Lung (tissue), 12 donors: ENCODE results near the gene LCLAT1. TPM values are rescaled to one million over a fixed set of nuclear protein-coding genes. Genes with fewer than 3 reads are reported as not detected.

Source experiments
- ATAC-seq: fragments of 200-7000 bp; cut with Tn5 transposase; one replicate; pipeline ENCODE4 v1.9.1; 2020; ENCODE audit warnings: moderate number of reproducible peaks; ENCODE audit not compliant: insufficient read depth, low FRiP score
- DNase-seq, 3 donors: peaks; one replicate each; pipeline ENCODE4 v3.0.0-alpha.2; 2013 to 2017
- H3K27ac ChIP-seq, 2 donors: one replicate each; pipeline ENCODE4 v1.5.1; 2013; ENCODE audit warnings: mild to moderate bottlenecking in 2 of 2, moderate library complexity in 2 of 2, control low read depth in 1 of 2, inconsistent platforms in 1 of 2, low read depth in 1 of 2, low read length in 1 of 2
- H3K27me3 ChIP-seq, 3 donors: one replicate each; pipeline ENCODE4 v1.5.1; 2013; ENCODE audit warnings: low read length in 2 of 3; ENCODE audit not compliant: control insufficient read depth in 3 of 3, insufficient read depth in 3 of 3
- H3K36me3 ChIP-seq, 4 donors: one replicate each; pipeline ENCODE4 v1.5.1; 2013; ENCODE audit warnings: low read length in 4 of 4, mild to moderate bottlenecking in 1 of 4, moderate library complexity in 1 of 4; ENCODE audit not compliant: control insufficient read depth in 4 of 4, insufficient read depth in 4 of 4
- H3K4me1 ChIP-seq, 5 donors: one replicate each; pipeline ENCODE4 v1.5.1; 2013; ENCODE audit warnings: low read length in 5 of 5, mild to moderate bottlenecking in 2 of 5, moderate library complexity in 1 of 5; ENCODE audit not compliant: control insufficient read depth in 5 of 5, insufficient read depth in 5 of 5
- H3K4me3 ChIP-seq: one replicate; pipeline ENCODE4 v1.5.1; 2013; ENCODE audit warnings: mild to moderate bottlenecking, control low read depth, moderate library complexity
- H3K9ac ChIP-seq, 2 donors: one replicate each; pipeline ENCODE4 v1.5.1; 2013; ENCODE audit warnings: low read length in 2 of 2, control low read depth in 1 of 2; ENCODE audit not compliant: insufficient read depth in 1 of 2
- H3K9me3 ChIP-seq, 4 donors: one replicate each; pipeline ENCODE4 v1.5.1; 2013; ENCODE audit warnings: low read length in 3 of 4, mild to moderate bottlenecking in 1 of 4, moderate library complexity in 1 of 4; ENCODE audit not compliant: control insufficient read depth in 4 of 4, insufficient read depth in 3 of 4
- WGBS, 2 donors: extraction: QIAGEN DNeasy Blood & Tissue Kit; methylation state at CpG; one replicate each; pipeline ENCODE4 v1.1.7; 2013; 5-methylcytosine and 5-hydroxymethylcytosine counted together
- polyA plus RNA-seq, 2 donors: library from polyadenylated mRNA; stranded (reverse); fragments of 200-250 nt; gene quantifications; one replicate each; pipeline ENCODE4 v1.2.1, GENCODE V29; 2013
- total RNA-seq, 2 donors: library from RNA; depleted of rRNA in 1 of 2; stranded (reverse); fragments of >200 nt in 1 of 2; gene quantifications; one replicate each; pipeline ENCODE4 v1.2.1, GENCODE V29; 2014 to 2021
- TF ChIP-seq, protein P1 (sequence below): IDR thresholded peaks from 2 replicates; pipeline ENCODE4 v1.5.1; 2012; ENCODE audit warnings: mild to moderate bottlenecking; ENCODE audit errors: control extremely low read depth, extremely low read depth
- donor health status: control.
- donor health status: control.
- donor health status: Bipolar disorder and iron deficiency.
- donor health status: healthy.
- donor health status: DM: yes; HTN: yes; CAD: no.

The LCLAT1 gene
- total and polyA plus RNA-seq, 4 donors, result 2.4 to 24.2 (median 10.8) TPM

DNA sequence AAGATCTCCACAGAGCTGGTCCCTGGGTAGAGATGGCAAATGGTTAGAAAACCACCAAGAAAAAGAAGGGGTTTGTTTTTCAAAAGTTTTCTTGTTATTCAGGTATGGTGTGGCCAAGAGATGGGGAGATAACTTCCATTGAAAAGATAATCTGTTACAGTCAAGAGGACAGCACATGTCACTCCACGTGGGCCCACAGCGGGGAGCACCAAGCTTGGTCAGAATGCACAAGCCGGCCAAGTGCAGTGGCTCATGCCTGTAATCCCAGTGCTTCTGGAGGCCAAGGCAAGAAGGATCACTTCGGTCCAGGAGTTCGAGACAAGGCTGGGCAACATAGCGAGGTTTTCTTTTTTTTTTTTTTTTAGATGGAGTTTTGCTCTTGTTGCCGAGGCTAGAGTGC is 6.0 kb upstream of the LCLAT1 start:
- Histone ChIP-seq H3K36me3 (no peaks in the 10 kb centered on the region), H3K4me1 (peaks cover 0 to 21% (median 2%) of the 10 kb centered on the region in 5 donors), H3K9ac (no peak overlapping the region), H3K27me3 (no peaks in the 10 kb centered on the region), H3K4me3 (no peak overlapping the region), H3K27ac (no peak overlapping the region), H3K9me3 (no peaks in the 10 kb centered on the region)
- TF ChIP-seq, protein P1, sequence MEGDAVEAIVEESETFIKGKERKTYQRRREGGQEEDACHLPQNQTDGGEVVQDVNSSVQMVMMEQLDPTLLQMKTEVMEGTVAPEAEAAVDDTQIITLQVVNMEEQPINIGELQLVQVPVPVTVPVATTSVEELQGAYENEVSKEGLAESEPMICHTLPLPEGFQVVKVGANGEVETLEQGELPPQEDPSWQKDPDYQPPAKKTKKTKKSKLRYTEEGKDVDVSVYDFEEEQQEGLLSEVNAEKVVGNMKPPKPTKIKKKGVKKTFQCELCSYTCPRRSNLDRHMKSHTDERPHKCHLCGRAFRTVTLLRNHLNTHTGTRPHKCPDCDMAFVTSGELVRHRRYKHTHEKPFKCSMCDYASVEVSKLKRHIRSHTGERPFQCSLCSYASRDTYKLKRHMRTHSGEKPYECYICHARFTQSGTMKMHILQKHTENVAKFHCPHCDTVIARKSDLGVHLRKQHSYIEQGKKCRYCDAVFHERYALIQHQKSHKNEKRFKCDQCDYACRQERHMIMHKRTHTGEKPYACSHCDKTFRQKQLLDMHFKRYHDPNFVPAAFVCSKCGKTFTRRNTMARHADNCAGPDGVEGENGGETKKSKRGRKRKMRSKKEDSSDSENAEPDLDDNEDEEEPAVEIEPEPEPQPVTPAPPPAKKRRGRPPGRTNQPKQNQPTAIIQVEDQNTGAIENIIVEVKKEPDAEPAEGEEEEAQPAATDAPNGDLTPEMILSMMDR, result no peak
- 95 to 97% methylated on average over 7 of the region's 7 CpGs for WGBS, 2 donors
- no peak for DNase-seq
- ATAC-seq, result no peak

DNA sequence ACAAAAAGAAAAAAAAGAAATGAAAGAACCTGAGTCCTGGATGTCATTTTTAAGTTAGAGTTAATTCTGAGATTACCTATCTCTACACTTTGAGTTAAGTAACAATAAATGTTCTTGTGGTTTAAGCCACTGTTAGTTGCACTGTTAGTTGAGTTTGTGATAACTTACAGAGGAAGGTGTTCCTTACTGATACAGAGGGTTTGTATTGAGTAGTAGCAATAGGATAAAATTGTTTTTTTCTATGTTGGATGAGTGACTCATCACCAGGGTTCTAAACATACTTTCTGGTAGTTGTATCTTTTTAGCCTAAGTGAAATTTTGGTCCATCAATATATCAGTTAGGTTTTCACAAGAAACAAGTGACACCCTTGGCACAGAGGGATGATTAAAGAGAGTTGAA is 4.0 kb upstream of the LCLAT1 start:
- H3K27ac ChIP-seq, result no peak overlapping the region
- no peak for DNase-seq
- TF ChIP-seq, protein P1, result no peak
- peaks cover 0 to 9% (median 0%) of the 10 kb centered on the region in 4 donors for H3K36me3 ChIP-seq
- no peaks in the 10 kb centered on the region for H3K9me3 ChIP-seq
- no peaks in the 10 kb centered on the region for H3K27me3 ChIP-seq
- no peak overlapping the region for H3K9ac ChIP-seq
- H3K4me1 ChIP-seq, result peaks cover 0 to 11% (median 3%) of the 10 kb centered on the region in 5 donors
- ATAC-seq, result no peak
- H3K4me3 ChIP-seq, result no peak overlapping the region

DNA sequence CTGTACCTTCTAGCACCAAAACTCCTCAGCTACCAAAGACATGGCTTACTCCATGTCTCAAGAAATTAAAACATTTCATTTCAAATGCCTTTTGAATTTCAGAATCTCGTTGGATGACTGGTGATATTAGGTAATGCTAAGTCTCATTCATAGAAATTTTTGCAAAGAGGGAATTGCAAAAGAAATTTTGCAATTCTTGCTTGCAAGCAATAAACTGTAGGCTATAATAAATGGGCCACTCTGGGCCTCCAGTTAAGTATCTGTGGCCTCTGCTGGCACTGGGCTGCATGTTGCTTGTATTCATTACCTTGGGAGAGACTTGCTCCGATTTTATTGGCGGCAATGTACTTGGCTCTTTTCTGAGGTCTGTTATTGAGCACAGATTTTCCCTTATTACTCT is 2.8 kb upstream of the LCLAT1 start:
- 60 to 67% methylated on average over 3 of the region's 3 CpGs for WGBS, 2 donors
- Histone ChIP-seq H3K9ac (no peak overlapping the region), H3K4me1 (peaks cover 0 to 16% (median 2%) of the 10 kb centered on the region in 5 donors), H3K4me3 (no peak overlapping the region), H3K36me3 (peaks cover 0 to 9% (median 0%) of the 10 kb centered on the region in 4 donors), H3K9me3 (no peaks in the 10 kb centered on the region), H3K27ac (no peak overlapping the region), H3K27me3 (no peaks in the 10 kb centered on the region)
- TF ChIP-seq, protein P1, result no peak
- peak in 1 of 3 donors; percentile 46 for DNase-seq
- no peak for ATAC-seq

DNA sequence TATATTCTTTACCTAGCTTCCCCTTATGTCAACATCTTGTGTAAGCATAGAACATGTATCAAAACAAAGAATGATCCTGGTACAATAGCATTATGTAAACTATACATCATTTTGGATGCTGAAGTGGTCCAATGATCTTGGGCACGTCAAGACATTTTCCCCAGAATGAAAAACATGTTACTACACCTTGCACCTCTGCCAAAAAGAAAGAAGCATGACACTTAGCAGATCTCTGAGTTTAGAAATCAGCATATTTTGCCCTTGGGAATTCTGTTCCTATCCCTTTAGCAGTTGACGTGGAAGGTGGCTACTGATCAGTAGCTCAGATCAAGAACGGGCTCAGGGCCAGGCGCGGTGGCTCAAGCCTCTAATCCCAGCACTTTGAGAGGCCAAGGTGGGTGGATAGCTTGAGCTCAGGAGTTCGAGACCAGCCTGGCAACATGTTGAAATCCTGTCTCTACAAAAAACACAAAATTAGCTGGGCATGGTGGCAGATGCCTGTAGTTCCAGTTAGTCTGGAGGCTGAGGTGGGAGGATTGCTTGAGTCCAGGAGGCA is 1.7 kb upstream of the LCLAT1 start:
- no peaks in the 10 kb centered on the region for H3K9me3 ChIP-seq
- H3K27ac ChIP-seq, result no peak overlapping the region
- no peak overlapping the region for H3K9ac ChIP-seq
- DNase-seq (no peak), ATAC-seq (no peak)
- TF ChIP-seq, protein P1, result no peak
- H3K4me1 ChIP-seq, result peaks cover 0 to 16% (median 2%) of the 10 kb centered on the region in 5 donors
- WGBS, 2 donors, result 85 to 90% methylated on average over 6 of the region's 6 CpGs
- no peaks in the 10 kb centered on the region for H3K27me3 ChIP-seq
- no peak overlapping the region for H3K4me3 ChIP-seq
- H3K36me3 ChIP-seq, result peaks cover 0 to 9% (median 0%) of the 10 kb centered on the region in 4 donors
